Stomach (tissue), 9 donors: Measurements from ENCODE around the gene CEP85L. TPM values are rescaled to one million over a fixed set of nuclear protein-coding genes. Genes with fewer than 3 reads are reported as not detected.

ENCODE experiments used
- DNase-seq, 2 donors: peaks; one replicate each; pipeline versions ENCODE4 v3.0.0 to v3.0.0-alpha.2; 2013 to 2019
- H3K27ac ChIP-seq, 5 donors: fragments of 200-600 bp in 4 of 5; sonication (generic) in 4 of 5; one replicate each; pipeline ENCODE4 v1.5.1; 2013 to 2019; ENCODE audit warnings: mild to moderate bottlenecking in 1 of 5, moderate library complexity in 1 of 5
- H3K27me3 ChIP-seq, 3 donors: fragments of 200-600 bp; sonication (generic); one replicate each; pipeline ENCODE4 v1.5.1; 2017 to 2019; ENCODE audit warnings: mixed run types in 1 of 3
- H3K36me3 ChIP-seq, 4 donors: fragments of 200-600 bp; sonication (generic); 1 replicate in 3 of 4; 2 replicates in 1 of 4; pipeline ENCODE4 v1.5.1; 2016 to 2019
- H3K4me1 ChIP-seq, 4 donors: fragments of 200-600 bp; sonication (generic); one replicate each; pipeline ENCODE4 v1.5.1; 2016 to 2019
- H3K4me3 ChIP-seq, 4 donors: fragments of 200-600 bp; sonication (generic) in 3 of 4; one replicate each; pipeline ENCODE4 v1.5.1; 2016 to 2019; ENCODE audit warnings: mild to moderate bottlenecking in 1 of 4
- H3K9me3 ChIP-seq, 4 donors: fragments of 200-600 bp; sonication (generic); one replicate each; pipeline ENCODE4 v1.5.1; 2016 to 2019
- EP300 ChIP-seq: sonication (generic); formaldehyde crosslinking; IDR thresholded peaks from one replicate; pipeline ENCODE4 v1.6.1; 2017; ENCODE audit warnings: antibody characterized with exemption
- POLR2A ChIP-seq, 4 donors: fragments of 450-650 bp; IDR thresholded peaks; one replicate each; pipeline ENCODE4 v1.6.1; 2016; ENCODE audit warnings: antibody characterized with exemption in 4 of 4, control low read depth in 2 of 4, mild to moderate bottlenecking in 1 of 4, moderate library complexity in 1 of 4
- POLR2AphosphoS5 ChIP-seq, 3 donors: sonication (generic); formaldehyde crosslinking; IDR thresholded peaks; one replicate each; pipeline ENCODE4 v1.6.1; 2016; ENCODE audit warnings: antibody characterized with exemption in 3 of 3
- WGBS, 5 donors: extraction: QIAGEN DNeasy Blood & Tissue Kit in 3 of 5; methylation state at CpG; one replicate each; pipeline versions ENCODE4 v1.1.5 to v1.1.7; 2013 to 2018; 5-methylcytosine and 5-hydroxymethylcytosine counted together
- intact Hi-C: fragments of 100-400 bp; cut with DNase I; formaldehyde crosslinking; loops from one replicate; pipeline ENCODE4 v1.15.1; 2023; ENCODE audit warnings: low total_unique reads
- polyA plus RNA-seq, 3 donors: library from polyadenylated mRNA; stranded (reverse); fragments of 200-250 nt; gene quantifications; one replicate each; pipeline ENCODE4 v1.2.3, GENCODE V29; 2013
- total RNA-seq, 5 donors: library from RNA; depleted of rRNA; stranded (reverse); fragments of >200 nt; gene quantifications; one replicate each; pipeline versions ENCODE4 v1.1.0 to v1.2.3, GENCODE V29; 2014 to 2016
- TF ChIP-seq, protein P1 (sequence below), 7 experiments: fragments of 450-650 bp in 4 of 7; fragments of 200-600 bp in 3 of 7; sonication (generic) in 3 of 7; IDR thresholded peaks; one replicate each; pipeline ENCODE4 v1.5.1; 2016 to 2019; ENCODE audit warnings: antibody characterized with exemption in 7 of 7, control low read depth in 2 of 7, mild to moderate bottlenecking in 1 of 7
- donor health status: healthy with polysubstance abuse.
- donor health status: Bipolar disorder and iron deficiency.
- donor health status: healthy.

The CEP85L gene
- total and polyA plus RNA-seq, 8 donors = 1.5 to 67.7 (median 8.7) TPM

DNA sequence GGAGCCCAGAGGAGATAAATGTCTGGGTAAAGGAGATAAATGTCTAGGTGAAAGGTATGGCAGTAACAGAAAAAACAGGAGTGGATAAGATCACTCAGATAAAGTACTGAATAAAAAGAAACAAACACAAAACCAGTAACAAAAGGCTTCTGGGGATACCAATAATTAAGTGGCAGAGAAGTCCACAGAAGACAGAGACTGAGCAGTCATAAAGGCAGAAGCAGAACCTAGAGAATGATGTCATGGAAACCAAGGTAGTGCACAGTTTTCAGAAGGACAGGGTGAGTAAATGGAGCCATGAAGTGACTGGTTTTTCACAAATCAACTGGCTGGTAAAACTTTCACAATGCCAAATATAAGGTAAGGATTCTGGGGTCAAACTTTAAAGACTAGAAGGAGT lies 184.2 kb downstream of the CEP85L start:
- H3K4me3 ChIP-seq = no peak overlapping the region
- peaks cover 0 to 62% (median 56%) of the 10 kb centered on the region in 4 donors for H3K36me3 ChIP-seq
- peaks cover 0 to 4% (median 0%) of the 10 kb centered on the region in 4 donors for H3K4me1 ChIP-seq
- TF ChIP-seq, protein P1, sequence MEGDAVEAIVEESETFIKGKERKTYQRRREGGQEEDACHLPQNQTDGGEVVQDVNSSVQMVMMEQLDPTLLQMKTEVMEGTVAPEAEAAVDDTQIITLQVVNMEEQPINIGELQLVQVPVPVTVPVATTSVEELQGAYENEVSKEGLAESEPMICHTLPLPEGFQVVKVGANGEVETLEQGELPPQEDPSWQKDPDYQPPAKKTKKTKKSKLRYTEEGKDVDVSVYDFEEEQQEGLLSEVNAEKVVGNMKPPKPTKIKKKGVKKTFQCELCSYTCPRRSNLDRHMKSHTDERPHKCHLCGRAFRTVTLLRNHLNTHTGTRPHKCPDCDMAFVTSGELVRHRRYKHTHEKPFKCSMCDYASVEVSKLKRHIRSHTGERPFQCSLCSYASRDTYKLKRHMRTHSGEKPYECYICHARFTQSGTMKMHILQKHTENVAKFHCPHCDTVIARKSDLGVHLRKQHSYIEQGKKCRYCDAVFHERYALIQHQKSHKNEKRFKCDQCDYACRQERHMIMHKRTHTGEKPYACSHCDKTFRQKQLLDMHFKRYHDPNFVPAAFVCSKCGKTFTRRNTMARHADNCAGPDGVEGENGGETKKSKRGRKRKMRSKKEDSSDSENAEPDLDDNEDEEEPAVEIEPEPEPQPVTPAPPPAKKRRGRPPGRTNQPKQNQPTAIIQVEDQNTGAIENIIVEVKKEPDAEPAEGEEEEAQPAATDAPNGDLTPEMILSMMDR (IDR thresholded peaks at IDR 0.05) = no peak
- no peak for TF ChIP-seq POLR2A (IDR thresholded peaks at IDR 0.05)
- TF ChIP-seq EP300 = no peak
- no peak for TF ChIP-seq POLR2AphosphoS5 (IDR thresholded peaks at IDR 0.05)
- no peak overlapping the region for H3K27ac ChIP-seq
- intact Hi-C loops = no loop called here
- no peaks in the 10 kb centered on the region for H3K27me3 ChIP-seq
- no peaks in the 10 kb centered on the region for H3K9me3 ChIP-seq
- no peak for DNase-seq

DNA sequence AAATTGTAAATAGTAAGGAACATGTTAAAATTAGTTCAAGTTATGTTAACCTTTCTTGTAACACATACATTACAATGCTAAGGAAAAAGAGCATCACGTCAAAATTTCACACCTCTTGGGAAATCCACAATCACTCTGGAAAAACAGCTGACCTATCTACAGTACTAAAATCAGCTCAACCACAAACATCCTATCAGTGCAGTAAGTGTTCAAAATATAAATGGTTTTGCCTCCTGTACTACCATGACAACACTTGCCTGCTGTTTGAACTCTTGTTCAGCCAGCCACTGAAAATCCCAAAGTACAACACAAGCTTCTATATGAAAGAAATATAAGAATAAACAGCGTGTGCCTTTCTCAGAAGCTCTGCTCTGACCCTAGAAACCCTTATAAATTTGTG lies 186.8 kb downstream of the CEP85L start:
- peak in 1 of 2 donors; percentile 3 for DNase-seq
- intact Hi-C loops = no loop called here
- Histone ChIP-seq H3K27me3 (no peaks in the 10 kb centered on the region), H3K4me3 (no peak overlapping the region), H3K9me3 (no peaks in the 10 kb centered on the region), H3K27ac (no peak overlapping the region), H3K4me1 (peaks cover 0 to 4% (median 0%) of the 10 kb centered on the region in 4 donors), H3K36me3 (peaks cover 0 to 67% (median 52%) of the 10 kb centered on the region in 4 donors)
- TF ChIP-seq POLR2A (IDR thresholded peaks at IDR 0.05) (no peak), EP300 (no peak), POLR2AphosphoS5 (IDR thresholded peaks at IDR 0.05) (no peak)
- TF ChIP-seq, protein P1 (IDR thresholded peaks at IDR 0.05) = no peak
- WGBS, 5 donors = 92 to 95% (median 92%) methylated on average over 2 of the region's 2 CpGs

DNA sequence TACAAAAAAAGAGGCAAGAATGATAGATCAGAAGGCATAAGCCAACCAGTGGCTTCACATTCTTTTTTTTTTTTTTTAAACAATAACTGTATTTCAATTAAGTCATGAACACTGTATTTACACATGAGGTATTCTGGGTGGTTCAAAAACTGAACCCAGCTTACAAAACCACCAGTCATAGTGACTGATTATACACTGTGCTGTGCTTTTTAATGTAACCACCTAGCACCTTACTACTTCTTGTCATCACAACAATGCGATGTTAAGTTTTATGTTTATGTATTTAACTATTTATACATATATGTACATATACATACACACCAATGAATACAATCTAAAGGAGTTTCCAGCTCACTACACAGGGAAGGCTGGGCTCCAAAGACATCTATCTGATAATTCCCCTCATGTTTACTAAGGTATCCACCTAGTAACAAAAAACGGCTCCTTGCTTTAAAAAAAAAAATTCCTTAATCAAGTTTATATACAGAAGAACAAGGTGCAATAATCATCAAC lies 190.4 kb downstream of the CEP85L start:
- no peak for DNase-seq
- Histone ChIP-seq H3K4me1 (no peaks in the 10 kb centered on the region), H3K36me3 (peaks cover 0 to 32% (median 20%) of the 10 kb centered on the region in 4 donors), H3K4me3 (no peak overlapping the region), H3K9me3 (no peaks in the 10 kb centered on the region), H3K27ac (no peak overlapping the region), H3K27me3 (no peaks in the 10 kb centered on the region)
- TF ChIP-seq, protein P1 (IDR thresholded peaks at IDR 0.05) = no peak
- TF ChIP-seq POLR2AphosphoS5 (IDR thresholded peaks at IDR 0.05) = no peak
- TF ChIP-seq EP300 = no peak
- TF ChIP-seq POLR2A (IDR thresholded peaks at IDR 0.05) = no peak
- WGBS, 5 donors = 71 to 79% (median 74%) methylated on average over 2 of the region's 2 CpGs
- intact Hi-C loops = no loop called here

DNA sequence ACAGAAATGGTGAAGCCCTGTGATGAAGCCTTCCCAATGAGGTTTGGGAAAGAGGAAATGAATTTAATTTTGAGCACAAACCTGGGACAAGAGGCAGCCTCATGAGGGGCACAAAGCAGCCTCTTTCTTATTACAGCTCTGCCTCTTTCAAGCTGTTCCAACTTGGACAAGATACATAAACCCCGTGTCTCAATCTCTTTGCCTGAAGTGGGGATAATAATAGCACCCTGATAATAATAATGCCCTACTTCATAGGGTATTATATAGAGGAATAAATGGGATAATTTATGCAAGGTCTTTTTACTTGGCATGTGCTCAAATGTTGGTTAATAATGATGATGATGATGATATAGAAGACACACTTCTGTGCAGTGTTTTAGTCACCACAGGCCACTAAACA lies 194.4 kb downstream of the CEP85L start:
- Histone ChIP-seq H3K27ac (no peak overlapping the region), H3K9me3 (peaks cover 0 to 32% (median 24%) of the 10 kb centered on the region in 4 donors), H3K27me3 (no peaks in the 10 kb centered on the region), H3K36me3 (peaks cover 0 to 7% (median 2%) of the 10 kb centered on the region in 4 donors), H3K4me1 (no peaks in the 10 kb centered on the region), H3K4me3 (no peak overlapping the region)
- intact Hi-C loops = no loop called here
- no peak for DNase-seq
- WGBS, 5 donors = 81 to 91% (median 85%) methylated on average over 1 of the region's 1 CpG
- TF ChIP-seq POLR2A (IDR thresholded peaks at IDR 0.05) (no peak), EP300 (no peak), POLR2AphosphoS5 (IDR thresholded peaks at IDR 0.05) (no peak)
- TF ChIP-seq, protein P1 (IDR thresholded peaks at IDR 0.05) = no peak
